NCI-H524 (cell line): Measurements from ENCODE around the gene MRI1.
A peak's percentile ranks its signal among the peaks of the same experiment; 100 is the strongest.
"Not testable (repeated sequence)": the region's sequence is repeated elsewhere in the genome, so short reads cannot be mapped to it uniquely, and the experiment has no call there.

Experiments used
- DNase-seq, 2 experiments: peaks; one replicate each; lab custom pipeline; 2025; lab: John Stamatoyannopoulos, UW

MRI1 gene

GRCh38 chr19:13761423-13761822 lies 2.9 kb upstream of the MRI1 start:
- no peak for DNase-seq

GRCh38 chr19:13762635-13763235 lies 1.6 kb upstream of the MRI1 start:
- no peak for DNase-seq

- DNase-seq = no peak
These were observed 1.1 kb upstream of the MRI1 start for GRCh38 chr19:13763265-13763664.

- DNase-seq = no peak
These were observed 586 bp downstream of the MRI1 start for GRCh38 chr19:13764821-13765394.

- DNase-seq = no peak
These were observed 1.2 kb downstream of the MRI1 start for GRCh38 chr19:13765395-13766094.

- DNase-seq = no peak
These were observed 1.8 kb downstream of the MRI1 start for GRCh38 chr19:13766095-13766481.

- no peak for DNase-seq
These were observed 4.2 kb downstream of the MRI1 start for GRCh38 chr19:13768510-13768909.

GRCh38 chr19:13770013-13770635 lies 5.8 kb downstream of the MRI1 start:
- DNase-seq = no peak

- DNase-seq = peak; percentile 64 to 88
These were observed 10.2 kb downstream of the MRI1 start, which contains the start of gene C19orf53 for GRCh38 chr19:13774217-13775191. TSS of gene C19orf53 (plus strand) at chr19:13774456. CDS start at chr19:13774478, 22 bp downstream.

- no peak for DNase-seq
These were observed 14.1 kb downstream of the MRI1 start for GRCh38 chr19:13778398-13778797.

- no peak for DNase-seq
These were observed 14.5 kb downstream of the MRI1 start for GRCh38 chr19:13778847-13779246.

- DNase-seq = not testable (repeated sequence)
These were observed 15.5 kb downstream of the MRI1 start for GRCh38 chr19:13779794-13780193.

- DNase-seq = peak in 1 of 2 experiments; percentile 55
These were observed 17.2 kb downstream of the MRI1 start for GRCh38 chr19:13781547-13781946.

- no peak for DNase-seq
These were observed 18.2 kb downstream of the MRI1 start for GRCh38 chr19:13782537-13782936.

GRCh38 chr19:13783565-13784500 lies 19.5 kb downstream of the MRI1 start:
- no peak for DNase-seq

GRCh38 chr19:13784731-13785452 lies 20.6 kb downstream of the MRI1 start:
- DNase-seq = peak; percentile 47 to 66

GRCh38 chr19:13788991-13789390 lies 24.7 kb downstream of the MRI1 start:
- no peak for DNase-seq

- no peak for DNase-seq
These were observed 26.0 kb downstream of the MRI1 start for GRCh38 chr19:13790354-13790753.

- not testable (repeated sequence) for DNase-seq
These were observed 29.0 kb downstream of the MRI1 start for GRCh38 chr19:13793317-13793716.

GRCh38 chr19:13794398-13794756 lies 30.1 kb downstream of the MRI1 start:
- no peak for DNase-seq
